Measurements from ENCODE around the gene TK1.

DNA sequence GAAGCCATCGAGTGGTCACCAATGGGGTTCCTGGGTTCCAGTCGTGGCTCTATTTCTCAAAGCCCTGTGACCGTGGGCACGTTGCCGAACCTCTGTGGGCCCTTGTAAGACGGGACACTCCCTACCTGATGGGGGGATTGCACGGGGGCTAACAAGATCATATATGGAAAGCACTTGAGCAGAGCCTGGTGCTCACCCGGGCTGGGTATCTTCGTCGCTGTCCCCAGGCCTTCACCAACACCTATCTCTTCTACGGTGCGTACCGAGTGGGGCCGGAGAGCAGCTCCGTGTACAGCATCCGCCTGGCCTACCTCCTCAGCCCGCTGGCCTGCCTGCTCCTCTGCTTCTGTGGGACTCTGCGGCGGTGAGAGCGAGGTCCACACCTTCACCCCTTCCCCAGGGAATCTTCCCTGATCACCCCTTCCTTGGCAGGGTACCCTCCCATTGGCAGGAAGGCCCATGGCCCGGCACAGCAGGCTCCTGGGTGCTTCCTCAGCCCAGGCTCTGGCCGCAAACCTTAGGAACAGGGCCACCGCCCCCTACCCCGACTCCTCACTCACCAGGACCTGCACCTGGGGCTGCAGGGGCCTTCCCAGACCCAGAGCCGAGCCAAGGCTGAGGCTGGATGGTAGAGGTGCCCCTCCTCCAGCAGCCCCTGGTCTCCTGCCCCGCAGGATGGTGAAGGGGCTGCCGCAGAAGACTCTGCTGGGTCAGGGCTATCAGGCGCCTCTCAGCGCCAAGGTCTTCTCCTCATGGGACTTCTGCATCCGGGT, 53.5 kb downstream of the TK1 start:
- TF ChIP-seq, protein P1, sequence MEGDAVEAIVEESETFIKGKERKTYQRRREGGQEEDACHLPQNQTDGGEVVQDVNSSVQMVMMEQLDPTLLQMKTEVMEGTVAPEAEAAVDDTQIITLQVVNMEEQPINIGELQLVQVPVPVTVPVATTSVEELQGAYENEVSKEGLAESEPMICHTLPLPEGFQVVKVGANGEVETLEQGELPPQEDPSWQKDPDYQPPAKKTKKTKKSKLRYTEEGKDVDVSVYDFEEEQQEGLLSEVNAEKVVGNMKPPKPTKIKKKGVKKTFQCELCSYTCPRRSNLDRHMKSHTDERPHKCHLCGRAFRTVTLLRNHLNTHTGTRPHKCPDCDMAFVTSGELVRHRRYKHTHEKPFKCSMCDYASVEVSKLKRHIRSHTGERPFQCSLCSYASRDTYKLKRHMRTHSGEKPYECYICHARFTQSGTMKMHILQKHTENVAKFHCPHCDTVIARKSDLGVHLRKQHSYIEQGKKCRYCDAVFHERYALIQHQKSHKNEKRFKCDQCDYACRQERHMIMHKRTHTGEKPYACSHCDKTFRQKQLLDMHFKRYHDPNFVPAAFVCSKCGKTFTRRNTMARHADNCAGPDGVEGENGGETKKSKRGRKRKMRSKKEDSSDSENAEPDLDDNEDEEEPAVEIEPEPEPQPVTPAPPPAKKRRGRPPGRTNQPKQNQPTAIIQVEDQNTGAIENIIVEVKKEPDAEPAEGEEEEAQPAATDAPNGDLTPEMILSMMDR (IDR thresholded peaks at IDR 0.05; ENCODE audit: low read depth, low read length) = no peak
- TF ChIP-seq POLR2A (IDR thresholded peaks at IDR 0.05; ENCODE audit: extremely low read depth, insufficient read length) (no peak), MYC (IDR thresholded peaks at IDR 0.05; ENCODE audit: low read depth, low read length) (no peak)
- TF ChIP-seq, protein P2, sequence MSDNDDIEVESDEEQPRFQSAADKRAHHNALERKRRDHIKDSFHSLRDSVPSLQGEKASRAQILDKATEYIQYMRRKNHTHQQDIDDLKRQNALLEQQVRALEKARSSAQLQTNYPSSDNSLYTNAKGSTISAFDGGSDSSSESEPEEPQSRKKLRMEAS (IDR thresholded peaks at IDR 0.05; ENCODE audit: low read depth, low read length) = no peak

Measured in NB4 (cell line).